Suprapubic skin (tissue), 4 donors: ENCODE data around the gene APH1B.

Source experiments
- CTCF ChIP-seq, 2 donors: fragments of 200-600 bp in 1 of 2; fragments of 450-650 bp in 1 of 2; sonication (generic) in 1 of 2; IDR thresholded peaks; one replicate each; pipeline ENCODE4 v1.5.1; 2016 to 2019; ENCODE audit warnings: antibody characterized with exemption in 2 of 2, mild to moderate bottlenecking in 1 of 2, moderate library complexity in 1 of 2
- EP300 ChIP-seq: sonication (generic); formaldehyde crosslinking; IDR thresholded peaks from one replicate; pipeline ENCODE4 v1.6.1; 2017; ENCODE audit warnings: antibody characterized with exemption
- POLR2A ChIP-seq, 2 donors: fragments of 450-650 bp; IDR thresholded peaks; one replicate each; pipeline ENCODE4 v1.6.1; 2017; ENCODE audit warnings: antibody characterized with exemption in 2 of 2, mild to moderate bottlenecking in 2 of 2, moderate library complexity in 2 of 2
- POLR2AphosphoS5 ChIP-seq, 3 donors: sonication (generic); formaldehyde crosslinking; IDR thresholded peaks; one replicate each; pipeline ENCODE4 v1.6.1; 2017; ENCODE audit warnings: antibody characterized with exemption in 3 of 3

- TF ChIP-seq CTCF (IDR thresholded peaks at IDR 0.05): no peak
- no peak for TF ChIP-seq POLR2A (IDR thresholded peaks at IDR 0.05)
- TF ChIP-seq POLR2AphosphoS5 (IDR thresholded peaks at IDR 0.05): no peak
- TF ChIP-seq EP300: no peak
Observed at GRCh38 chr15:63340353-63340752, 62.9 kb downstream of the APH1B start.
